Measurements from ENCODE around the gene ZNF263. TPM values are rescaled to one million over a fixed set of nuclear protein-coding genes. Genes with fewer than 3 reads are reported as not detected.

Gene ZNF263
- total and polyA plus RNA-seq, 2 of the 13 experiments (the other 11 are each of a cell fraction or from before 2014, with no cell fraction given): 10.2 to 41.2 TPM

DNA sequence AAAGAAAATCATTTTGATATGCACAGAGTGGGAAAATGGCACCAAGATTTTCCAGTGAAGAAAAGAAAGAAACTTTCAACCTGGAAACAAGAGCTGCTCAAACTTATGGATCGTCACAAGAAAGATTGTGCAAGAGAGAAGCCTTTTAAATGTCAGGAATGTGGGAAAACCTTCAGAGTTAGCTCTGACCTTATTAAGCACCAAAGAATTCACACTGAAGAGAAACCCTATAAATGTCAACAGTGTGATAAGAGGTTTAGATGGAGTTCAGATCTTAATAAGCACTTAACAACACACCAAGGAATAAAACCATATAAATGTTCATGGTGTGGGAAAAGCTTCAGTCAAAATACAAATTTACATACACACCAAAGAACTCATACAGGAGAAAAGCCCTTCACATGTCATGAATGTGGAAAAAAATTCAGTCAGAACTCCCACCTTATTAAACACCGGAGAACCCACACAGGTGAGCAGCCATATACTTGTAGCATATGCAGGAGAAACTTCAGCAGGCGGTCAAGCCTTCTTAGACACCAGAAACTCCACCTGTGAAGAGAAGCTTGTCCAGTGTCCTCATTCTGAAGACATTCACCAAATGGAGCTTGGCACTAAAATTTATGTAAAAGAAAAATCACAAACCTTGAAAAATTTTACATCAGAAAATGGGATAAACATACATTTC lies 34.2 kb downstream of the ZNF263 start:
- Histone ChIP-seq H3K4me1 (ENCODE audit: insufficient read depth, low read length) (peaks cover 16% of the 10 kb centered on the region), H3K9ac (ENCODE audit: insufficient read depth, low read depth, low read length) (no peak overlapping the region), H3K27ac (ENCODE audit: extremely low read length, insufficient read depth, low read length) (no peak overlapping the region), H3K4me2 (ENCODE audit: low read depth, low read length) (no peak overlapping the region), H3K36me3 (replicated peaks in 1 of 2; ENCODE audit: control insufficient read depth in 1 of 2, insufficient read depth in 2 of 2, low read length in 2 of 2) (no peaks in the 10 kb centered on the region), H3K4me3 (replicated peaks in 1 of 3; ENCODE audit: insufficient read depth in 1 of 3, low read depth in 2 of 3, low read length in 3 of 3) (no peak overlapping the region), H3K79me2 (ENCODE audit: insufficient read depth, low read length) (no peaks in the 10 kb centered on the region), H3K9me3 (ENCODE audit: low read length) (no peaks in the 10 kb centered on the region), H4K20me1 (ENCODE audit: insufficient read depth, low read length) (no peaks in the 10 kb centered on the region), H3K27me3 (ENCODE audit: control insufficient read depth in 1 of 2, insufficient read depth in 2 of 2, low read length in 2 of 2) (no peaks in the 10 kb centered on the region), H2AFZ (ENCODE audit: low read length) (no peak overlapping the region)
- 56% methylated on average over 3 of the region's 3 CpGs for WGBS (ENCODE audit: low lambda C conversion rate)
- POLR2A ChIA-PET: interaction anchor here (0.9 kb wide), 1 partner anchor 47 kb away, joined by 3 read pairs; no protein-coding TSS in a partner anchor
- in situ Hi-C loops (cut with HindIII; ENCODE audit: extremely low pct_ligation_motif_present, low pct_unique_long_range_greater_than_20kb): no loop called here
- ATAC-seq: no peak
- FAIRE-seq: no peak
- CTCF ChIA-PET (ENCODE audit: low intra/inter-chr PET ratio, low total read pairs): no interaction called here
- TF ChIP-seq CEBPB (IDR thresholded peaks at IDR 0.05; ENCODE audit: borderline replicate concordance, low read depth, low read length) (peak; percentile 64), KLF13 (CRISPR knock-in tag; IDR thresholded peaks at IDR 0.05) (no peak)
- TF ChIP-seq, protein P1, sequence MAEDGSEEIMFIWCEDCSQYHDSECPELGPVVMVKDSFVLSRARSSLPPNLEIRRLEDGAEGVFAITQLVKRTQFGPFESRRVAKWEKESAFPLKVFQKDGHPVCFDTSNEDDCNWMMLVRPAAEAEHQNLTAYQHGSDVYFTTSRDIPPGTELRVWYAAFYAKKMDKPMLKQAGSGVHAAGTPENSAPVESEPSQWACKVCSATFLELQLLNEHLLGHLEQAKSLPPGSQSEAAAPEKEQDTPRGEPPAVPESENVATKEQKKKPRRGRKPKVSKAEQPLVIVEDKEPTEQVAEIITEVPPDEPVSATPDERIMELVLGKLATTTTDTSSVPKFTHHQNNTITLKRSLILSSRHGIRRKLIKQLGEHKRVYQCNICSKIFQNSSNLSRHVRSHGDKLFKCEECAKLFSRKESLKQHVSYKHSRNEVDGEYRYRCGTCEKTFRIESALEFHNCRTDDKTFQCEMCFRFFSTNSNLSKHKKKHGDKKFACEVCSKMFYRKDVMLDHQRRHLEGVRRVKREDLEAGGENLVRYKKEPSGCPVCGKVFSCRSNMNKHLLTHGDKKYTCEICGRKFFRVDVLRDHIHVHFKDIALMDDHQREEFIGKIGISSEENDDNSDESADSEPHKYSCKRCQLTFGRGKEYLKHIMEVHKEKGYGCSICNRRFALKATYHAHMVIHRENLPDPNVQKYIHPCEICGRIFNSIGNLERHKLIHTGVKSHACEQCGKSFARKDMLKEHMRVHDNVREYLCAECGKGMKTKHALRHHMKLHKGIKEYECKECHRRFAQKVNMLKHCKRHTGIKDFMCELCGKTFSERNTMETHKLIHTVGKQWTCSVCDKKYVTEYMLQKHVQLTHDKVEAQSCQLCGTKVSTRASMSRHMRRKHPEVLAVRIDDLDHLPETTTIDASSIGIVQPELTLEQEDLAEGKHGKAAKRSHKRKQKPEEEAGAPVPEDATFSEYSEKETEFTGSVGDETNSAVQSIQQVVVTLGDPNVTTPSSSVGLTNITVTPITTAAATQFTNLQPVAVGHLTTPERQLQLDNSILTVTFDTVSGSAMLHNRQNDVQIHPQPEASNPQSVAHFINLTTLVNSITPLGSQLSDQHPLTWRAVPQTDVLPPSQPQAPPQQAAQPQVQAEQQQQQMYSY (CRISPR knock-in tag; IDR thresholded peaks at IDR 0.05): no peak
- TF ChIP-seq, protein P2, sequence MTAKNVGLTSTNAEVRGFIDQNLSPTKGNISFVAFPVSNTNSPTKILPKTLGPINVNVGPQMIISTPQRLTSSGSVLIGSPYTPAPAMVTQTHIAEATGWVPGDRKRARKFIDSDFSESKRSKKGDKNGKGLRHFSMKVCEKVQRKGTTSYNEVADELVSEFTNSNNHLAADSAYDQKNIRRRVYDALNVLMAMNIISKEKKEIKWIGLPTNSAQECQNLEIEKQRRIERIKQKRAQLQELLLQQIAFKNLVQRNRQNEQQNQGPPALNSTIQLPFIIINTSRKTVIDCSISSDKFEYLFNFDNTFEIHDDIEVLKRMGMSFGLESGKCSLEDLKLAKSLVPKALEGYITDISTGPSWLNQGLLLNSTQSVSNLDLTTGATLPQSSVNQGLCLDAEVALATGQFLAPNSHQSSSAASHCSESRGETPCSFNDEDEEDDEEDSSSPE (CRISPR knock-in tag; IDR thresholded peaks at IDR 0.05): no peak
- intact Hi-C loops (cut with micrococcal nuclease; ENCODE audit: unreplicated experiment): no loop called here
- BruUV-seq (replicated peaks): no TSS peak
- DNase-seq (ENCODE audit: low spot score): no peak

Measured in HepG2 (cell line).